HEK293T (cell line): ENCODE results near the gene CCDC57.

ENCODE experiments used
- CTCF ChIA-PET: fragments of 350-600 bp; formaldehyde crosslinking; extraction: SDS; loops from one replicate; lab custom pipeline; 2021; ENCODE audit warnings: antibody characterized with exemption, inconsistent platforms; lab: Yijun Ruan, JAX
- POLR2A ChIA-PET: fragments of 350-600 bp; formaldehyde crosslinking; extraction: SDS; loops from one replicate; lab custom pipeline; 2020; ENCODE audit warnings: antibody characterized with exemption, inconsistent platforms; lab: Yijun Ruan, JAX
- DNase-seq: peaks from one replicate; pipeline ENCODE4 v3.0.0; 2012; ENCODE audit warnings: mixed read lengths; ENCODE audit errors: extremely low spot score
- ARNT ChIP-seq: fragments of 450-650 bp; IDR thresholded peaks from 2 replicates; pipeline ENCODE4 v1.6.1; 2017; ENCODE audit warnings: mild to moderate bottlenecking
- BHLHE40 ChIP-seq: fragments of 450-650 bp; IDR thresholded peaks from 2 replicates; pipeline ENCODE4 v1.6.1; 2016; ENCODE audit warnings: mild to moderate bottlenecking, moderate library complexity, borderline replicate concordance
- CTBP1 ChIP-seq: fragments of 450-650 bp; IDR thresholded peaks from 2 replicates; pipeline ENCODE4 v1.6.1; 2016; ENCODE audit warnings: borderline replicate concordance
- ELF4 ChIP-seq: fragments of 450-650 bp; IDR thresholded peaks from 2 replicates; pipeline ENCODE4 v1.6.1; 2017; ENCODE audit warnings: antibody characterized with exemption
- FOXA1 ChIP-seq: fragments of 450-650 bp; IDR thresholded peaks from 2 replicates; pipeline ENCODE4 v1.6.1; 2016; ENCODE audit warnings: mild to moderate bottlenecking
- FOXK2 ChIP-seq: fragments of 450-650 bp; IDR thresholded peaks from 2 replicates; pipeline ENCODE4 v1.6.1; 2016; ENCODE audit warnings: mild to moderate bottlenecking
- FOXM1 ChIP-seq: fragments of 450-650 bp; IDR thresholded peaks from 2 replicates; pipeline ENCODE4 v1.6.1; 2017; ENCODE audit warnings: mild to moderate bottlenecking, borderline replicate concordance
- HDGF ChIP-seq: fragments of 450-650 bp; IDR thresholded peaks from 2 replicates; pipeline ENCODE4 v1.6.1; 2017; ENCODE audit warnings: antibody characterized with exemption, borderline replicate concordance
- L3MBTL2 ChIP-seq: fragments of 450-650 bp; conservative IDR thresholded peaks from 2 replicates; pipeline ENCODE4 v1.6.1; 2016; ENCODE audit warnings: mild to moderate bottlenecking
- LEF1 ChIP-seq: fragments of 450-650 bp; IDR thresholded peaks from 2 replicates; pipeline ENCODE4 v1.6.1; 2017; ENCODE audit warnings: mild to moderate bottlenecking, borderline replicate concordance
- NFRKB ChIP-seq: fragments of 450-650 bp; IDR thresholded peaks from 2 replicates; pipeline ENCODE4 v1.6.1; 2016; ENCODE audit warnings: mild to moderate bottlenecking, moderate library complexity
- PKNOX1 ChIP-seq: fragments of 450-650 bp; IDR thresholded peaks from 2 replicates; pipeline ENCODE4 v1.6.1; 2016
- SP1 ChIP-seq: fragments of 450-650 bp; IDR thresholded peaks from 2 replicates; pipeline ENCODE4 v1.6.1; 2017
- SUZ12 ChIP-seq: fragments of 450-650 bp; IDR thresholded peaks from 2 replicates; pipeline ENCODE4 v1.6.1; 2016; ENCODE audit warnings: mild to moderate bottlenecking
- TARDBP ChIP-seq: fragments of 450-650 bp; IDR thresholded peaks from 2 replicates; pipeline ENCODE4 v1.6.1; 2016
- ZNF384 ChIP-seq: fragments of 450-650 bp; IDR thresholded peaks from 2 replicates; pipeline ENCODE4 v1.6.1; 2016

The CCDC57 gene

GRCh38 chr17:82101301-82101715, 111.3 kb downstream of the CCDC57 start:
- ChIA-PET POLR2A (interaction anchor here (0.8 to 2.5 kb wide), 4 partner anchors 35 to 78 kb away, joined by 3 to 7 read pairs (median 4); partner anchors contain the start of genes LRRC45 and RAC3), CTCF (no interaction called here)
- TF ChIP-seq CTBP1, result no peak
- DNase-seq, result no peak

GRCh38 chr17:82100502-82101298, 111.9 kb downstream of the CCDC57 start:
- ChIA-PET CTCF (no interaction called here), POLR2A (interaction anchor here (1.1 to 4.1 kb wide), 4 partner anchors 63 to 69 kb away, joined by 3 to 34 read pairs (median 6); partner anchors contain the start of genes DCXR and RAC3)
- no peak for TF ChIP-seq PKNOX1
- no peak for DNase-seq

GRCh38 chr17:82098939-82099763, 113.5 kb downstream of the CCDC57 start:
- ChIA-PET CTCF (no interaction called here), POLR2A (interaction anchor here (0.7 to 4.1 kb wide), 29 partner anchors 10 to 229 kb away, joined by 3 to 34 read pairs (median 4); partner anchors contain the start of genes ARHGDIA, ASPSCR1, CENPX and DCXR)
- DNase-seq, result no peak
- TF ChIP-seq HDGF (no peak), BHLHE40 (no peak), L3MBTL2 (peak; percentile 76), LEF1 (0 out of 2 replicates have a peak, but pooled peaks have one; percentile 5)

- DNase-seq, result peak; percentile 99
- ChIA-PET POLR2A (interaction anchor here (0.7 to 4.1 kb wide), 31 partner anchors 8 to 228 kb away, joined by 3 to 34 read pairs (median 4); partner anchors contain the start of genes ARHGDIA, ASPSCR1, CENPX and DCXR), CTCF (interaction anchor here (0.7 kb wide), 1 partner anchor 61 kb away, joined by 3 read pairs; the partner anchor contains the start of gene DCXR)
- TF ChIP-seq LEF1 (peak; percentile 93; the same call in 1 of the 2 replicates), L3MBTL2 (no peak), FOXM1 (peak; percentile 63; the same call in 1 of the 2 replicates), SUZ12 (no peak), ZNF384 (no peak), ARNT (0 out of 2 replicates have a peak, but pooled peaks have one; percentile 51), HDGF (no peak), CTBP1 (no peak), FOXA1 (no peak), FOXK2 (no peak), ELF4 (no peak), SP1 (no peak), PKNOX1 (peak; percentile 93), BHLHE40 (no peak), NFRKB (no peak)
These were observed 114.3 kb downstream of the CCDC57 start, which contains the start of gene FASN for GRCh38 chr17:82098169-82098938. TSS of gene FASN (minus strand) at chr17:82098236. CDS start at chr17:82096445, 1,791 bp downstream.

- DNase-seq, result no peak
- CTCF ChIA-PET, result no interaction called here
- POLR2A ChIA-PET, result interaction anchor here (1.1 to 4.1 kb wide), 17 partner anchors 9 to 121 kb away, joined by 3 to 34 read pairs (median 5); partner anchors contain the start of genes ASPSCR1, DCXR, DUS1L and RAC3
- no peak for TF ChIP-seq ZNF384
- no peak for TF ChIP-seq PKNOX1
- TF ChIP-seq FOXA1, result no peak
- TF ChIP-seq NFRKB, result no peak
- TF ChIP-seq TARDBP, result no peak
- no peak for TF ChIP-seq L3MBTL2
- TF ChIP-seq FOXM1, result 0 out of 2 replicates have a peak, but pooled peaks have one; percentile 36
- no peak for TF ChIP-seq FOXK2
- 0 out of 2 replicates have a peak, but pooled peaks have one; percentile 8 for TF ChIP-seq LEF1
- TF ChIP-seq BHLHE40, result no peak
- TF ChIP-seq HDGF, result no peak
- no peak for TF ChIP-seq ELF4
- no peak for TF ChIP-seq CTBP1
- TF ChIP-seq ARNT, result 0 out of 2 replicates have a peak, but pooled peaks have one; percentile 50
- TF ChIP-seq SUZ12, result no peak
- no peak for TF ChIP-seq SP1
These were observed 114.8 kb downstream of the CCDC57 start for GRCh38 chr17:82097919-82098168.
